Cardiac fibroblast (primary cell): ENCODE data around the gene DNMT3L.
"Not testable (repeated sequence)": the region's sequence is repeated elsewhere in the genome, so short reads cannot be mapped to it uniquely, and the experiment has no call there.

Experiments used
- DNase-seq, 2 donors: peaks; one replicate each; pipeline versions ENCODE4 v3.0.0 to v3.0.0-alpha.2; 2010; ENCODE audit warnings: low read depth in 2 of 2
- H3K4me3 ChIP-seq, 2 donors: replicated peaks in 1 of 2; 1 replicate in 1 of 2; 2 replicates in 1 of 2; pipeline ENCODE4 v1.5.1; 2011; ENCODE audit warnings: low read depth in 2 of 2, low read length in 2 of 2, mild to moderate bottlenecking in 2 of 2, moderate library complexity in 1 of 2
- TF ChIP-seq, protein P1 (sequence below): IDR thresholded peaks from one replicate; pipeline ENCODE4 v1.5.1; 2011; ENCODE audit warnings: low read depth, mild to moderate bottlenecking, low read length, inconsistent platforms

Gene DNMT3L

DNA sequence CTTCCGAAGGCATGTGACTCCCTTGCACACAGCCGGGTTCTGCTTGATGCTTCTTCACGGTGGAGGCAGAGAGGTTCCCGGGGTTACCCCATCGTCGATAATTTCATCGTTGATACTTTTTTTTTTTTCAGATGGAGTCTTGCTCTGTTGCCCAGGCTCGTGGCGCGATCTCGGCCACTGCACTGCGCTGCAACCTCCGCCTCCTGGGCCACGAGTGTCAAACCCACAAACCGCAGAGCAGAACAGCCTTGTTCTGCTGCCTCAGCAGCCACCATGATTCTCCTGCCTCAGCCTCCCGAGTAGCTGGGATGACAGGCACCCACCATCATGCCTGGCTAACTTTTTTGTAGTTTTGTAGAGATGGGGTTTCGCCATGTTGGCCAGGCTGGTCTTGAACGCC, 41.0 kb downstream of the DNMT3L start:
- not testable (repeated sequence) for H3K4me3 ChIP-seq, DNase-seq

GRCh38 chr21:44218461-44218860, 43.2 kb downstream of the DNMT3L start:
- DNase-seq, H3K4me3 ChIP-seq: not testable (repeated sequence)

GRCh38 chr21:44211978-44212377, 49.7 kb downstream of the DNMT3L start:
- not testable (repeated sequence) for H3K4me3 ChIP-seq, DNase-seq

DNA sequence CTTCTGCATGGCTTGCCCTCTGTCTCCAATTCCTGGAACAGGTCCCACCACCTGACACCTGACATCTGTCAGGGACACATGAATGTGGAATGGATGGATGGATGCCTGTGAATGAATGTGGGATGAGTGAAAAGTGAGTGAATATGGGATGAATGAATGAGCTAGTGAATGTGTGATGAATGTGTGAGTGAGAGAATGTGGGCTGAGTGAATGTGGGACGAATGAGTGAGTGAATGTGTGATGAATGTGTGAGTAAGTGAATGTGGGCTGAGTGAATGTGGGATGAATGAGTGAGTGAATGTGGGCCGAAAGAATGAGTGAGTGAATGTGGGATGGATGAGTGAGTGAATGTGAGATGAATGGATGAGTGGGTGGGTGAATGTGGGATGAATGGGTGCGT, 50.1 kb downstream of the DNMT3L start:
- not testable (repeated sequence) for DNase-seq, H3K4me3 ChIP-seq

DNA sequence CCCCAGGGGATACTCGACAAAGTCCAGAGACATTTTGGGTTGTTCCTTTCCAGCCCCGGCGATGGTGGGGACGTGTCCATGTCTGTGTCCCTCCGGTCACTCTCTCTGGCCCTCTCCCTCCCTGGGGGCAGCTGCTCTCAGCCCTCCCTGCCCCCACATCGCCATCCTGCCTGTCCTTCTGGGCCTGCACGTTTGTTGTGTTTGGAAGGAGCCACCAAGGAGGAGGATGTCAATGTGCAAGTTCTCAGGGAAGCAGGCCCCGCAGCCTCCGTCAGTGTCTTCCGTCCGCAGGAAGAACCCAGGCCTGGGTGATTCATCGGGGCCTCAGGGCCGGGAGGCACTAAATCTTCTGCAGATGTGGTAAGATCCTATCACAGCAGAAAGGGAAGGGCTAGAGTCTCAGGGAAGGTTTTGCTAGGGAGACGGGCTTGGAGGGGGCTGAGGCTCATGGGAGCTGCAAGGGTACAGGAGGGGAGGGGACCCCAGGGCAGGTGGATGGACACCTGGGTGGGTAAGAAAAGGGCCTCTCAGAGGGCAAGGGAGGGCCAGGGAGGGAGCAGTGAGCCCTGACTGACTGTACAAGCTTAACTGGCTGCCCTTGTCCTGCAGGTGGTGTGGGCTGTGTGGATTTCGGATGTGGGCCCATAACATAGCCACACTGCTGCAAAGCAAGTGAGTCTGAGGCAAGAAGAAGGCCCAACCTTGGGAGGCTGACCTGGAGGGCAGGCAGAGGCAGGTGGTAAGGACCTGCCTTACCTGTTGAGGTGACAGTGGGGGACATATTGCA, 53.6 kb downstream of the DNMT3L start:
- not testable (repeated sequence) for H3K4me3 ChIP-seq
- peak in 1 of 2 donors; percentile 17 for DNase-seq

DNA sequence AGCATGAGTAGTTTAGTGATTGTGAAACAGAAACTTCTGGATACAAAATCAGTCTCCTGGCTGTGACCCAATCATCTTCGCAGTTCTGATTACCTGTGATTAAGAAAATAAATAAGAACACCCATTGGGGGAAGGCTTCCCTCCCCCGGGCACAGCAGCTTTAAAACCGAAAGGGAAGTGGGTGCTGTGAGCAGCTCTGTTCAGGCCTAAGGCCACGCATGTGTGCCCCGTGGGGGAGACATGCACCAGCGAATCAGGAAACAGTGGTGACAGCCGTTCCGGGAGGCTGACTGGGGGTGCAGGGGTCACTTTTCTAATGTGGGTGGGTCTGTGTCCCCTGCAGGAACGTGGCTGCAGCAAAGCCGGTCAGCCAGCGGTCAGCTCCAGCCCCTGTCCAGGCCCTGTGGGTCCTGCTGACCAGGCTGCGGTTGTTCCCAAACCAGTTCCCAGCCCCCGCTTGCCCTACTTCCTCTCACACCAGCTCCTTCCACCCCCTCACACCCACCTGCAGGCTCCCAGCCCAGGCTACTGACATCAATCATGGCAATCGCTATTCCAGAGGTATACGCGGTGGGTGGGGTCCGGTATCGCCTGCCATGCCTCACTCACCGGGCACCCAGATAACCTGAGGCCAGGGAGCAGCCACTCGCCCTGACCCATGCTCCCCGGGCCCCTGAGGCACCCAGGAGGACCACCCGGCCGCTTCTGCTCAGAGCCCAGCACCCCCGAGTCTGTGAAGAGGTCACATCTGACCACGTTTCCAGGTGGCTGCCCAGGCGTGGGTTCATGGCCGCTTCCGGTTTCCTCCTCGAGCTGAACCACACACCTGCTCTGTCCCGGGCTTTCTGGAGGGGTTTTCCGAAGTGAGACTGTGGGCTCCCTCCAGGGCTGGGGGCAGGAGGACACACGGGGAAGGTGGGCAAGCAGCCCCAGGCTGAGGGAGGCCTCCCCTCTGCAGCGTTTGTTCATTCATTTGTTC, 54.7 kb downstream of the DNMT3L start:
- not testable (repeated sequence) for H3K4me3 ChIP-seq, DNase-seq

- DNase-seq: not testable (repeated sequence)
Observed at GRCh38 chr21:44206187-44206586, 55.5 kb downstream of the DNMT3L start.

GRCh38 chr21:44202590-44203299, 59.0 kb downstream of the DNMT3L start:
- DNase-seq, H3K4me3 ChIP-seq: not testable (repeated sequence)

More at GRCh38 chr21:44206187-44206586, 55.5 kb downstream of the DNMT3L start:
- not testable (repeated sequence) for H3K4me3 ChIP-seq

- not testable (repeated sequence) for H3K4me3 ChIP-seq, DNase-seq
Observed at GRCh38 chr21:44199997-44200396, 61.7 kb downstream of the DNMT3L start.

DNA sequence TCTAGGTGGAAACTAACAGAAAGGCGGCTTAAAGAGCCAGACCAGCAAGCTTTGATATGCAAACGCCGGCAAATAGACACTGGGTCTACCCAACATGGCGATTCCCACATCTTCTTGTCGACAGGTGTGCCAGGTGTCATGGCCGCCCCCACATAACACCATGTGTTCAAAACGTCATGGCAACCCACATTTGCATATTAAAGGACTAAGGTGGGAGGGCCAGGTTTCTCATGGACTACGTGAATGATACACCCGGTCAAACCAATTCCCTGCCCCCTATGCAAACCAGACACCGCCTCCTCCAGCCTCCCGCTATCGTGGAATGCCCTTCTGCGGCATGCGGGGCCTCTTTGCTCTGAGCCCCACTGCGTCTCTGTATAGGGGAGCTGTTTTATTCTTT, 62.2 kb downstream of the DNMT3L start:
- TF ChIP-seq, protein P1, sequence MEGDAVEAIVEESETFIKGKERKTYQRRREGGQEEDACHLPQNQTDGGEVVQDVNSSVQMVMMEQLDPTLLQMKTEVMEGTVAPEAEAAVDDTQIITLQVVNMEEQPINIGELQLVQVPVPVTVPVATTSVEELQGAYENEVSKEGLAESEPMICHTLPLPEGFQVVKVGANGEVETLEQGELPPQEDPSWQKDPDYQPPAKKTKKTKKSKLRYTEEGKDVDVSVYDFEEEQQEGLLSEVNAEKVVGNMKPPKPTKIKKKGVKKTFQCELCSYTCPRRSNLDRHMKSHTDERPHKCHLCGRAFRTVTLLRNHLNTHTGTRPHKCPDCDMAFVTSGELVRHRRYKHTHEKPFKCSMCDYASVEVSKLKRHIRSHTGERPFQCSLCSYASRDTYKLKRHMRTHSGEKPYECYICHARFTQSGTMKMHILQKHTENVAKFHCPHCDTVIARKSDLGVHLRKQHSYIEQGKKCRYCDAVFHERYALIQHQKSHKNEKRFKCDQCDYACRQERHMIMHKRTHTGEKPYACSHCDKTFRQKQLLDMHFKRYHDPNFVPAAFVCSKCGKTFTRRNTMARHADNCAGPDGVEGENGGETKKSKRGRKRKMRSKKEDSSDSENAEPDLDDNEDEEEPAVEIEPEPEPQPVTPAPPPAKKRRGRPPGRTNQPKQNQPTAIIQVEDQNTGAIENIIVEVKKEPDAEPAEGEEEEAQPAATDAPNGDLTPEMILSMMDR: no peak
- DNase-seq: no peak
- H3K4me3 ChIP-seq: no peak overlapping the region

- not testable (repeated sequence) for H3K4me3 ChIP-seq, DNase-seq
Observed at GRCh38 chr21:44197156-44197516, 64.6 kb downstream of the DNMT3L start.
